ENCODE measurements around the gene KY. TPM values are rescaled to one million over a fixed set of nuclear protein-coding genes. Genes with fewer than 3 reads are reported as not detected.

Gene KY
- total and polyA plus RNA-seq, 9 of the 15 experiments (the other 6 are each of a cell fraction or from before 2014, with no cell fraction given): not detected

GRCh38 chr3:134621854-134622253 lies 29.0 kb downstream of the KY start (continued):
- TF ChIP-seq ZNF609 (CRISPR knock-in tag; IDR thresholded peaks at IDR 0.05; ENCODE audit: borderline replicate concordance) (no peak), ZNF398 (CRISPR knock-in tag; IDR thresholded peaks at IDR 0.05) (no peak), DDX20 (tag; IDR thresholded peaks at IDR 0.05; ENCODE audit: low read depth) (no peak), E2F3 (CRISPR knock-in tag; IDR thresholded peaks at IDR 0.05) (no peak), SIX5 (IDR thresholded peaks at IDR 0.05; ENCODE audit: borderline replicate concordance in 1 of 2, insufficient read depth in 1 of 2, low read depth in 1 of 2, low read length in 2 of 2) (no peak), MEF2A (IDR thresholded peaks at IDR 0.05; ENCODE audit: control insufficient read depth, low read depth, low read length) (no peak), ZFPM2 (CRISPR knock-in tag; IDR thresholded peaks at IDR 0.05) (no peak), RREB1 (CRISPR knock-in tag; IDR thresholded peaks at IDR 0.05) (no peak)

Data from K562 (cell line).